ENCODE measurements around the gene DKC1.
"Not testable (repeated sequence)": the region's sequence is repeated elsewhere in the genome, so short reads cannot be mapped to it uniquely, and the experiment has no call there.

DKC1 gene

GRCh38 chrX:154822029-154822428, 59.4 kb downstream of the DKC1 start:
- no peak for DNase-seq

- no peak for DNase-seq
Observed at GRCh38 chrX:154824638-154825037, 62.0 kb downstream of the DKC1 start.

- not testable (repeated sequence) for DNase-seq
Observed at GRCh38 chrX:154825586-154825985, 62.9 kb downstream of the DKC1 start.
